Muscle of back (tissue), 11 donors: ENCODE measurements around the gene NR5A1. TPM values are rescaled to one million over a fixed set of nuclear protein-coding genes. Genes with fewer than 3 reads are reported as not detected.

Experiments
- DNase-seq, 3 donors: peaks; one replicate each; pipeline versions ENCODE4 v3.0.0 to v3.0.0-alpha.2; 2013
- polyA plus RNA-seq, 10 donors: library from polyadenylated mRNA; unstranded; fragments of 120-200 nt; gene quantifications; one replicate each; pipeline ENCODE4 v1.2.1, GENCODE V29; 2013; ENCODE audit not compliant: insufficient read length in 10 of 10

Gene NR5A1
- polyA plus RNA-seq, 10 donors: 0.28 to 0.38 TPM; not detected in 8

DNA sequence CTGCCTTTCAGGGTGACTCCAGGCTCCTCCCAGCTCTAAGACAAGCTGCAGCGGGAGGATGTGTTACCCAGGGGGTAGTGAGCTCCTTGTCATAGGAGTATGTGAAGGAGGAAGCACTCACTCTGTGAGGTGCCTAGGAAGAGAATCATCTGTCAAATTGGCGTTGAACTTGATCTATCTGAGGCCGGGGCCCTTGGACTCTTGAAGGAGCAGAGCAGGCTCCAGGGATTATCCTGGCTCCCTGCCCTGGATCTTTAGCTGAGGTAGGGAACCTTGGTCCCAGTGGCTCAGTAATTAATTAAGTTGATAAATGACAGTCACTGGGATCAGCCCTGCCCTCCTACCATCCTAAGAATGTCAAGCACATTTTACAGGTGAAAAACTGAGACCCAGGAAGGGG is 41.5 kb downstream of the NR5A1 start:
- DNase-seq: no peak

DNA sequence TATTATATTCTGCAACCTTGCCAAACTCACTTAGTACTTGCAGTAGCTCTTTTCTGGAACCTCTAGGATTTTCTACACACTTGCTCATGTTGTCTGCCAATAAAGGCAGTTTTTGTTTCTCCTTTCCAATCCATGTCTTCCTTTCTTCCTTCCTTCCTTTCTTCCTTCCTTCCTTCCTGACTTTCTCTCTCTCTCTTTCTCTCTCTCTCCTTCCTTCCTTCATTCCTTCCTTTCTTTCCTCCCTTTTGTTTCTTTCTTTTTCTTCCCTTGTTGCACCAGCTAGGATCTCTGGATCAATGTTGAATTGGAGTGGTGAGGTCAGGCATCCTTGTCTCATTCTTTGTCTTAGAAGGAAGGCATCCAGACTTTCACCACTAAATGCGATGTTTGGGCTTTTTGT is 44.5 kb downstream of the NR5A1 start:
- DNase-seq: no peak

DNA sequence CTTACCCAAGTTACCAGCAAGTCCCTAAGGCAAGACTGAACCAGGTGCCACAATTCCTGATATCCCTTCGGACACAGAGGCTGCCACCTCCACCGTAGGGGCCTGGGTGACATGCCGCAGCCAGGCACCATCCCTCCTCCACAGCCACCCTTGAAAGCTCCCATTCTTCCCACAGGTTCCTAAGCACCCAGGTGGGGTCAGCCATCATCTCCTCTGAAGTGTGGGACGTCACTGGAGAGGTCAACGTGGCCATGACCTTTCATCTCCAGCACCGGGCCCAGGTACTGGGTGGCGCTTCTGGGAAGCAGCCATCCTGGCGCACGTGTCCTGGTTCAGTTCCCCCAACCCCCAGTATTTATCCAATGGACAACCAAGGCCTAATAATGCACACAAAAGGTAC is 48.8 kb downstream of the NR5A1 start:
- DNase-seq: no peak

DNA sequence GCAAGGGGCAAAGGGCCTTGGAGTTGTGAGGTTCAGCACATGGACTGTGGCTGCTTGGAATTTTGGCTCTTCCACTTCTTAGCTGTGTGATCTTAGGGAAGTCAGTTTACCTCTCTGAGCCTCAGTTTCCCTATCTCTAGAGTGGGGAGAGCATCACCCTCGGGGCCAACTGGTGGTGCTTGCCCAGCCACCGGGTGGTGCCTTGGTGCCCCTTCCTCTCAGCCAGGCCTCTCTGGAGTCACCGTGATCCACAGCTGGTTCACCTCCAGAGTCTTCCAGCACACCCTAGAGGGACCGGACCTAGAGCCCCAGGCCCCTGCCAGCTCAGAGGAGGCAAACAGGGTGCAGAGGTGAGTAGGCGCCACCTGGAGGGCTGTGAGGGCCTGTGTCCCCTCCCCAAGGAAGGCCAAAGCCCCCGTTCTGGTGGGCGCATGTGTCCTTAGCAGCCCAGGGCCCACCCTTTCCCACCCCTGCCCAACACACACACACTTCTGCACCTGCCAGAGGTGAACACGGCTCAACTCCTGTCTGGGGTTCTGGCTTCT is 49.2 kb downstream of the NR5A1 start:
- no peak for DNase-seq

DNA sequence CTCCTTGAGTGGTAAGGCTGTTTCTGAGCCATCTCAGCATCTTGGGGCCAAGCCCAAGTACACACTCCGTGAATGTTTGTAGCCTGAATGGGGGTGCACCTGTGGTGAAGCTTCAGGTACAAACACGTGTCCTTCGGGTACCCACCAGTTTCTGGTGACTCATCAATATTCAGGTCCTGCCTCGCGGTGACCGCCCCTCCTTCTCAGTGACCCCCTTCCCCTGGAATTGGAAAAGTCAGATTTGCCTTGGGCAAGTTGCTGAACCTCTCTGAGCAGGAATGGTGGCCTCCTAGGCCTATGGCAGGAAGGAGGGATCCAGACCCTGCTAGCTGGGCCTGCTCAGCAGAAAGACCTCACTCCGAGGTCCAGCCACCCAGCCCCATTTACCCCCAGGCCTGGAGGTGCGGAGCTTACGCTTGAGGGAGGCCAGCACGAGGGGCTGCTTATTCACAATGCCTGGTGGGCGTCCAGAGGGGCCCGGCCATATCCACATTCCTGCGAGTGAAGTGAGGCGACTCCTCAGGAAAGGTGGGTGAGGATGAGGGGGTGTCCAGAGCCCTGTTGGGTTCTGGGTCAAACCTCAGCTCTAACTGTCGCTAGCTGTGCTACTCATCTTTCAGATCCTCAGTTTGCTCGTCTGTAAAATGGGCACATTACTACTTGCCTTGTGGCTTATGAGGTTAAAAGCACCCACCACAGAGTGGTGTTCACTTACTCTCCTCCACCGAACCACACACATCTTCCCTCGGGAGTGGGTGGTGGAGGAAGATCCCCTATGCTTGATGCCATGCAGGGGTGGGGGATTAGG is 49.9 kb downstream of the NR5A1 start:
- DNase-seq: no peak

DNA sequence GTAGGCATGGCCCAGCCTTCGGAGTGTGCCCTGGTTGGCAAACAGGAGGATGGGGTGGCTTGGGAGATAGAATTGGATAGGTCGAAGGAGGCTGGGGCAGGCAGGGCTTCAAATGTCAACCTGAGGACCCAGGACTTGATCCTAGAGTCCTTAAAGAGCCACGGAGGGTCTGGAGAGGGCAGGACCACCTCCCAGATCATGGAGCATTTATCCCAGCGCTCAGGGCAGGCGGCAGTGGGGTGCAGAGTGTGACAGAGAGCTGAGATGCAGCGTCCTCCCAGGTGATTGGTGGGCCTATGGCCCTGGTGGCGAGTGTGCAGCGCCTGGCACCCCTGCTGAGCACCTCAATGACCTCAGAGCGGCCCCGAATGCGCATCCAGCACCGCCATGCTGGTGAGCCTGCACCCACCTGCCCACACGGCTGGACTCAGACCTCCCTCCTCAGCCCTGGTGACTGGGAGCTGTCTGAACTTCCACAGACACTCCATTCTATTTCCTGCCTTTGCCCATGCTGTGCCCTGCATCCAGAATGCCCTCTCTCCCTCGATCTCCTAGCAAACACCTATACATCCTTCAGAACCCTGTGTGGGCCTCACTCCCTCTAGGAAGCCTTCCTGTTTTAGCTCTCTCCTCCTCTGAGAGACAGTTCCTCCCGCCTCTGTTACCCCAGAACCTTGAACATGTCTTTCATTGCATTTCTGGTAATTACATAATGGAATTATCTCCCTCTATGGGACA is 50.7 kb downstream of the NR5A1 start:
- DNase-seq: no peak

DNA sequence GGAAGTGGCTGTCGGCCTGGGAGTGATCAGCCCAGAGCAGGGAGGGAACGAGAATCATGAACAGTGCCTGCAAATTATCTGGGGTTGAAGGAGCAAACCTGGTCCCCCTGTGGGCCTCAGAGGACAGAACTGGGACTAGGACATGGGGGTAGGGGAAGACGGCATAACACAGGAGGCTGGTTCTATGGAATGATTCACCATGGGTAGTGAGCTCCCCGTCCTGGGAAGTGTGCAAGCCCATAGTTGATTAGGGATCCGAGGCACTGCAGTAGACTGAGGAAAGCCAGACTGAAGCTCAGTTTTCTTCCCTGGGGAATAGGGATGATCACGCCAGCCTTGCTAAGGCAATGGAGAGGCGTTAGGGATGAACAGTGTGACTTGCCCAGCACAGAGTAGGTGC is 51.4 kb downstream of the NR5A1 start:
- DNase-seq: no peak

DNA sequence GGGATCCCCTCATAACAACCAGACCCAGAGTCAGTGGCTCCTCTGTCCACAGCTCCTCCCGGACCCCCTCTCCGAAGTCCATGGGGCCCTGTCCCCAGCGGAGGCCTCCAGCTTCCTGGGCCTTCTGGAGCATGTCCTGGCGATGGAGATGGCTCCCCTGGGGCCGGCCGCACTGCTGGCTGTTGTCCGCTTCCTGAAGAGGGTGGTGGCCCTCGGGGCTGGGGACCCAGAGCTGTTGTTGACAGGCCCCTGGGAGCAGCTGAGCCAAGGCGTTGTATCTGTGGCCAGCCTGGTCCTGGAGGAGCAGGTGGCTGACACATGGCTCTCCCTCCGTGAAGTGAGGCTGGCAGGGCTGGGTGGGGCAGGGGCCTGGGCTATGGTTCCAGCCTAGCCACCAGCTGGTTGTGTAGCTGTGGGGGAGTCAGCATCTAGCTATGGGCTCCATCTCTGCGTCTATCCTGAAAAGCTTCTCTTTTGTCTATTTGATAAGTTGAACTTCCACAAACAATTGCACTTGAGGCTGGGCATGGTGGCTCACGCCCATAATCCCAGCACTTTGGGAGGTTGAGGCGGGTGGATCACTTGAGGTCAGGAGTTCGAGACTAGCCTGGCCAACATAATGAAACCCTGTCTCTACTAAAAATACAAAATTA is 52.3 kb downstream of the NR5A1 start:
- no peak for DNase-seq

DNA sequence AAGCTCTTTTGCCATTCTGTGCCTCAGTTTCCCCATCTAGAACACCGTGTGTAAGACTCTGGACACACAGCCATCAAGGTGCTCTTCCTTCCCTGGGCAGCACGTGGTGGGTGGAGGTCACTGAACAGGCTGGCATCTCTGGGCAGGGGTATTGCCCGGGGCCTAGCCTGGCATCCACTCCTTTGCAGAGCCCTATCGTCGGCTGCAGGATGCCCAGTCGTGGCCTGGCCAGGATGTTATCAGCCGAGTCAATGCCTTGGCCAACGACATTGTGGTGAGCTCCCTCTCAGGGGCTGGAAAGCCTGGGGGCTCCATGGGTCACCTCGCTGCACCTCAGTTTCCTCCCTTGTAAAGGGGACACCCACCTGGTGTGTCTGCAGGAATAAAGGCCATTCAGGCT is 52.9 kb downstream of the NR5A1 start:
- DNase-seq: no peak

DNA sequence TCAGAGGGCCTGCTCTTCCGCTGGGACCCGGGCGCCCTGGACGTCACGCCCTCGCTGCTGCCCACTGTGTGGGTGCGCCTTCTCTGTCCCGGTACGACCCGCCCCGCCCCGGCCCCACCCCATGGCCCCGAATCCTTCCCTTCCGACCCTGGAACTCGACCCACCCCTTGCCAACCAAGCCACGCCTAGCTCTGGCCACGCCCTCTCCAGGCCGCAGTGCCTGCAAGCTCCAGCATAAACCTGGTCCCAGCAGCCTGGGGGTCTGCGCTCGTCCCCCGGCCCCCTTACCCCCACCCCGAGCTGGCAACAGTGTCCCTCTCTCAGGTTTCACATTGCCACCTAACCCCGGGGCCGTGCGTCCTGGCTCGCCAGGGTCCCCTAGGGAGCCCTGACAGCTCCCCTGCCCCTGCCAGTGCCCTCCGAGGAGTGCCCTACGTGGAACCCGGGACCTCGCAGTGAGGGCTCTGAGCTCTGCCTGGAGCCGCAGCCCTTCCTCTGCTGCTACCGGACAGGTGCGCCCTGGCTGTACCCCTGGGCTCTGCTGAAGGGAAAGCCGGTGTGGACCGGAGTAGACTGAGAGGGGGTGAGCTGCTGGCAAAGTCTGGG is 53.5 kb downstream of the NR5A1 start:
- no peak for DNase-seq

DNA sequence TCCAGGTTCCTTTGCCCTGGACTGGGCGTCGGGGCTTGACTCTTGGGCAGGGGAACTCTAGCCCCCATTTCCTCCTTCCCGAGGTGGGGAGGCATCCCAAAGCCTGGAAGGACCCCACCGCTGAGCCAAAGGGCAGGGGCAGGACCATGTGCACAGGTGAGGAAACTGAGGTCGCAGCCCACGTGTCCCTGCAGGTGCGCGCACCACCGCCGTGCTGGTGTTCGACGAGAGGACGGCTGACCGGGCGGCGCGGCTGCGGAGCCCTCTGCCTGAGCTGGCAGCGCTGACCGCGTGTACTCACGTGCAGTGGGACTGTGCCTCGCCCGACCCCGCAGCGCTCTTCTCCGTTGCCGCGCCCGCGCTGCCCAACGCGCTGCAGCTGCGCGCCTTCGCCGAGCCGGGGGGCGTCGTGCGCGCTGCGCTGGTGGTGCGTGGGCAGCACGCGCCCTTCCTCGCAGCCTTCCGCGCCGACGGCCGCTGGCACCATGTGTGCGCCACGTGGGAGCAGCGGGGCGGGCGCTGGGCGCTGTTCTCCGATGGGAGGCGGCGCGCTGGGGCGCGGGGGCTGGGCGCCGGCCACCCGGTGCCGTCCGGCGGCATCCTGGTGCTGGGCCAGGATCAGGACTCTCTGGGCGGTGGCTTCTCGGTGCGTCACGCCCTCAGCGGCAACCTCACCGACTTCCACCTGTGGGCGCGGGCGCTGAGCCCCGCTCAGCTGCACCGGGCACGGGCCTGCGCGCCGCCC is 54.2 kb downstream of the NR5A1 start:
- no peak for DNase-seq

DNA sequence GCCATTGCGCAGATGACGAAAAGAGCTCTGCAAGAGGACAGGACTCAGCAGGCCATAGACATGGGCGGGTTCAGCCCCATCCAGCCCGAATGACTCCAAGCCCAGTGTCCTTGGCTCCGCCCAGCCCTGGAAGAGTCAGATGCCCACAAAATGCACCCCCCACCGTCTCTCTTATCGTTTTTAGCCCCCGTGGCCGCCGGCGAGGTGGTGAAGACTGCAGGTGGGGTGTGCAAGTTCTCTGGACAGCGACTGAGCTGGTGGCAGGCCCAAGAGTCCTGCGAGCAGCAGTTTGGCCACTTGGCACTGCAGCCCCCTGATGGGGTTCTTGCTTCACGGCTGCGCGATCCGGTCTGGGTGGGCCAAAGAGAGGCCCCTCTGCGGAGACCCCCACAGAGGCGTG is 54.9 kb downstream of the NR5A1 start:
- no peak for DNase-seq

DNA sequence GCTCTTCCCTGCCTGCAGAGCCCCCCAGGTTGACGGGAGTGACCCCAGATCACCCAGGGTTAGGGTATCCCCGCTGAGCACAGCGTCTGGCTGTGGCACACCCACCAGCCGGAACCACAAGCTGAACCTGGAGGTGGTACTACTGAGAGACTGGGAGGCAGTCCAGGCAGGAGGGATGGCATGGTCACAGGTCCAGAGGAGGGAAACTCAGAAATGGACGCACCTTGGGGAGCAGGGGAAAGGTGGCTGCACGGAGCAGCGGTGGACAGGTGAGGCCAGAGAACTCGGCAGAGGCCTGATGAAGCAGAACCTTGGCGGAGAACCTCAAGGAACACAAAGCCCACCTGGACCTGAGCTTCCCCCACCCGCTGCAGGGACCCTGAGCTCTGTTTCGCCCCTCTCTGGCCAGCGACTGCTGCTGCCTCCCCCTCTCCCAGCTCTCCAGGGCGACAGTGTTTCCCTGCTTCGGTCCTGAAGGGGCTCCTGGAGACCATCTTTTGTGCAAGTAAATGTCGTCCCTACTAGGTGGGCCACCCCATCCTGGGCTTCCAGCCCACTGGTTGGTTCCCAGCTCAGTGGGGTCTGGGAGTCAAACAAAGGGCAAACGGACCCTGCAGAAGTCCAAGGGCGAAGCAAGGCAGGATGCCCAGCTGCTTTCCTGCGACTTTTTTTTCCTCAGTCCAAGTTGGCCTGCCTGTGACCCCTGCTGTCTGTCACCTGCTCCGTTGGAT is 56.1 kb downstream of the NR5A1 start:
- no peak for DNase-seq

DNA sequence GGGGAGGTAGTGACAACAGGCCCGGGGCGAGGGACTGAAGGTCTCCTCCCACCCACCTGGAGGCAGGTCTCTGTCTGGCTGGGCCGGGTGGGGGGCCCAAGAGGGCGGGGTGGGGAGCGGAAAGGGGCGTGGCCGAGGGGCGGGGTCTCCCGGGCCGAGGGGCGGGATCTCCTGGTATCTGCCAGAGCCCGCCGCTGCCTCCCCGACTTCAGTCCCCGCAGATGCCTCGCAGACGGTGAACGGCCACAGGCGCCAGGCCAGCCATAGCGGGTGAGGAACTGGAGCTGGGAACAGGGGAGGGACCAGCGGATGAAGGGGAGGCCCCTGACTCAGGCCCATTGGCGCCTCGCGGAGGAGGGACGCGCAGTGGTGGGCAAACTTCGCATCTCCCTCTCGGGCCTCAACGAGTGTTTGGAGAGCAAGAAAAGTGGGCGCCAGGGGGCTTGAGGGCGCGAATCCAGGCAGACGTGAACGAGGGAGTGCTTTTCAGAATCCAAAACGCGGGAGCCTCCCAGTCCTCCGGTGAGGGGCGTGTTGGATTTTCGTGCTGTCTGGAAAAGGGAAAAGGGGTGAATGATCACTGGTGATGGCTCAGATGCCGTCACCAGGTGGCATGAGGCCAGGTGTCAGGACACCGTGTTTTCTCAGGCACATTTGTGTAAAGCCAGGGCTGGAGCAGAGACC is 56.8 kb downstream of the NR5A1 start, which contains the start of gene ADGRD2:
ADGRD2 (plus strand) TSS at position 211 of the 684 bp plus-strand sequence. CDS start 1,216 bp downstream, outside the sequence.
- peak in 1 of 3 donors; percentile 53 for DNase-seq

DNA sequence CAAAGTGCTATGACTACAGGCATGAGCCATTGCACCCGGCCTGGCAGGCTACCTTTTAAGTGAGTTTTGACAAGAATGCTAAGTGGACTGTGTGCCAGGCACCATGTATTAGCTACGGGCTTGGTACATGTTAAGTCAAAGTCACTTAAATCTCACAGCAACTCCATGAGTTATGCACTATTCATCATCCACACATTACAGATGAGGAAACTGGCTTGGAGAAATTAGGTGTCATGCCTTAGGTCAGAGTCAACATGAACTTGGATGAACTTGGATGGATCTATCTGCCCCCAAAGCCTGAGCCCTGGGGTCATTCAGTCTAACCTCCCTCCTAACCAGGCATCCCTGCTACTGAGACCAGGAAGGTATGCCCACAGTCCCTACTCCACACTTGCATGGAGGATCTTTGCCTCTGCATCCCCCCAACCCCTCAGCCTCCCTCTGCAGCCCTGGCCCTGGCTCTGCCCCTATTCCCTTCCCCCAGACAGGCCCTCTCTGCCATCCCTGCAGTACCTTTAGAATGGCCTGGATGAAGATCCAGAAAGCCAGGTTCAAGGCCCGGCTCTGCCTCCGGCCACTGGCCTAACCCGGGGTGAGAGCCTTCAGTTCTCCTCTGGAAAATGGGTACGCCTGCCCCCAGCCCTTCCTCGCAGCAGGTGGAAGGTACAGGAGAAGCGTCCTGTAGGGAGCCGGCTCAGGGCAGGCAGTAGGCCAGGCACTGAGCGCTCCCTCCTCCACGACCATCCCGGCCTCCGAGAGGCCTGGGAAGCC is 57.6 kb downstream of the NR5A1 start:
- DNase-seq: no peak

DNA sequence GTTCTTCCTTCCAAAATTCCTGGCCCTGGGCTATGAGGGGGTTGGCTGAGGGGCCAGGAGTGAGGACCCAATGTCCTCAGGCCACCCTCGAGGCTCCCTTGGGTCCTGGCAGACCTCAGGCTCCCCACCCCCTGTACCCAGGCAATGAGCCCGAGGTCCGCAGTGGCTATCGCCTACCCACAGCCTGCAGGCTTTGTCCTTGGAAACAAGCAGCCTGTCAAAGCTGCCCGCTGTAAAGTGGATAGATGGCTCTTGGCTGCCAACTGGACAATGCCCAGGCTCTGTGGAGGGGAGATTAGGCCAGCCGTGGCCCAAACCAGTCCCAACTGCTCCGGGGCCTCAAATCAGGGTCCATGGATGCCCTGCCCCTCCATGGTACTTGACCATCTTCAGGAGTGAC is 59.2 kb downstream of the NR5A1 start:
- no peak for DNase-seq

DNA sequence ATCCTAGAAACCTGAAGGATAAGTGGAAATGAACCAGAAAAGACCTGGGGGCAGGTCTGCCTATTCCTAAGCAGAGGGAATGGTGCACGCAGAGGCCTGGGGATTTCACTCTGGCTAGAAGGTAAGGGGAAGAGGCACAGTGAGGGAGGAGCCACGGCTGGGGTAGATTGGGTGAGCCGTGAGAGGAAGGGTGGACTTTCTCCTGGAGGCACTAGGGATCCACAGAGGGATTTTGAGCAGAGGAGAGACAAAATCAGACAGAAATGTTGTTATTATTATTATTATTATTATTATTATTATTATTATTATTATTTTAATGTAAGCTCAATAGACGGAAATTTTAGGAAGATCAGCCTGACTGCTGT is 59.9 kb downstream of the NR5A1 start:
- DNase-seq: no peak

DNA sequence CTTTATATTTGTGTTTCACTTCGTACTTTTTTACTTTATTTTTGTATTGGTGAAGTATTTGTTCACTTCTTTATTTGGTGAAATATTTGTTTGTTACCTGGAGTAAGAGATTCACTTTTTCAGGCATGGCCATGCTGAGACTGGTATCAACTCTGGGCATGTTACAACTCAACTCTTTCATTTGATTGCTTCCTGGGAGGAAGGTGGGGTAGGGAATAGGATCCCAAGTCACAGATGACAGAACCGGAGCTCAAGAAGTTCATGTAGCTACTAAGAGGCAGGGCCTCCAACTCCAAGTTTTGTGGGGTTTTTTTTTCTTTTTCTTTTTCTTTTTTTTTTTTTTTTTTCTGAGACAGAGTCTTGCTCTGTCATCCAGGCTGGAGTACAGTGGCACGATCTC is 63.0 kb downstream of the NR5A1 start:
- DNase-seq: no peak

DNA sequence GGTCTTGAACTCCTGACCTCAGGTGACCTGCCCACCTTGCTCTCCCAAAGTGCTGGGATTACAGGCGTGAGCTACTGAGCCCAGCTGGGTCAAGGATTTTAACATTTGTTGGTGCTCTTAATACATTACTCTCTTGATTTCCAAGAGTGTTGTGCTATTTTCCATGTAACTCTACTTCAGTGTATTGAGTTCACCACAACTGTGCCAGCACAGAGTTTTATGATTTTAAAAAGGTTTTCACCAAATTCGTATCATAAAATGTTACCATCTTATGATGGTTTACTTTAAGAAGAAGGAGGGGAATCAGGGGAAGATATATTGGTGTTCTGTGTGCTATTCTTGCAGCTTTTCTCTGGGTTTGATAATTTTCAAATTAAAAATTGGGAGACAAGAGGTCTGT is 63.6 kb downstream of the NR5A1 start:
- no peak for DNase-seq
